Epithelial cell of prostate (primary cell): ENCODE data around the gene ALB.
"Not testable (repeated sequence)": the region's sequence is repeated elsewhere in the genome, so short reads cannot be mapped to it uniquely, and the experiment has no call there.

Experiments
- DNase-seq: peaks from one replicate; pipeline ENCODE4 v3.0.0-alpha.2; 2011; ENCODE audit warnings: low read depth, low spot score
- H3K27ac ChIP-seq: fragments of 450-650 bp; 2 replicates; pipeline ENCODE4 v1.5.1; 2017; ENCODE audit warnings: mild to moderate bottlenecking

Gene ALB

DNA sequence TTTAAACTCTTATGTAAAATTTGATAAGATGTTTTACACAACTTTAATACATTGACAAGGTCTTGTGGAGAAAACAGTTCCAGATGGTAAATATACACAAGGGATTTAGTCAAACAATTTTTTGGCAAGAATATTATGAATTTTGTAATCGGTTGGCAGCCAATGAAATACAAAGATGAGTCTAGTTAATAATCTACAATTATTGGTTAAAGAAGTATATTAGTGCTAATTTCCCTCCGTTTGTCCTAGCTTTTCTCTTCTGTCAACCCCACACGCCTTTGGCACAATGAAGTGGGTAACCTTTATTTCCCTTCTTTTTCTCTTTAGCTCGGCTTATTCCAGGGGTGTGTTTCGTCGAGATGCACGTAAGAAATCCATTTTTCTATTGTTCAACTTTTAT, at the start of gene ALB:
ALB (plus strand) TSS at position 246 of the 400 bp plus-strand sequence; CDS start at position 287, 41 bp downstream.
- H3K27ac ChIP-seq: no peak within 1 kb of the TSS

DNA sequence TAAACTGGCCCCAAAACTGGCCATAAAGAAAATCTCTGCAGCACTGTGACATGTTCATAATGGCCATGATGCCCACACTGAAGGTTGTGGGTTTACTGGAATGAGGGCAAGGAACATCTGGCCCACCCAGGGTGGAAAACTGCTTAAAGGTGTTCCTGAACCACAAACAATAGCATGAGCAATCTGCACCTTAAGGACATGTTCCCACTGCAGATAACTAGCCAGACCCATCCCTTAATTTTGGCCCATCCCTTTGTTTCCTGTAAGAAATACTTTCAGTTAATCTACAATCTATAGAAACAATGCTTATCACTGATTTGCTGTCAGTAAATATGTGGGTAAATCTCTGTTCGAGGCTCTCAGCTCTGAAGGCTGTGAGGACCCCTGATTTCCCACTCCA, 46.9 kb upstream of the ALB start:
- H3K27ac ChIP-seq, DNase-seq: not testable (repeated sequence)

More for the DNA sequence above, at the start of gene ALB:
- DNase-seq: no peak

DNA sequence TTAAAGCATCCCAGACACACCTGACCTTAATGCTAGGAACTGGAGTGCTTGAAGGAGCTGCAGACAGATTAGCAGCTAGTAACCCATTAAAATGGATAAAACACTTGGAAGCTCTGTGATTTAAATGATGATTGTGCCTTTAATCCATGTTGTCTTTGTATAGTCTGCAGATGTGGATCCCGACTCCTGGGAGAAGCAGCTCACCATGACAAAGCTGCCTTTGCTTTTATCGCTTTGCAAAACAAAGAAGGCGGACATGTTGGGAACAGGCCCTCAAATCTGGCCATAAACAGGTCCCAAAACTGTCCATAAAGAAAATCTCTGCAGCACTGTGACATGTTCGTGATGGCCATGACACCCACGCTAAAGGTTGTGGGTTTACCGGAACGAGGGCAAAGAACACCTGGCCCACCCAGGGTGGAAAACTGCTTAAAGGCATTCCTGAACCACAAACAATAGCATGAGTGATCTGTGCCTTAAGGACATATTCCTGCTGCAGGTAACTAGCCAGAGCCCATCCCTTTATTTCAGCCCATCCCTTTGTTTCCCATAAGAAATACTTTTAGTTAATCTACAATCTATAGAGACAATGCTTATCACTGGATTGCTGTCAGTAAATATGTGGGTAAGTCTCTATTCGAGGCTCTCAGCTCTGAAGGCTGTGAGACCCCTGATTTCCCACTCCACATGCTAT, 34.4 kb upstream of the ALB start:
- DNase-seq, H3K27ac ChIP-seq: not testable (repeated sequence)

DNA sequence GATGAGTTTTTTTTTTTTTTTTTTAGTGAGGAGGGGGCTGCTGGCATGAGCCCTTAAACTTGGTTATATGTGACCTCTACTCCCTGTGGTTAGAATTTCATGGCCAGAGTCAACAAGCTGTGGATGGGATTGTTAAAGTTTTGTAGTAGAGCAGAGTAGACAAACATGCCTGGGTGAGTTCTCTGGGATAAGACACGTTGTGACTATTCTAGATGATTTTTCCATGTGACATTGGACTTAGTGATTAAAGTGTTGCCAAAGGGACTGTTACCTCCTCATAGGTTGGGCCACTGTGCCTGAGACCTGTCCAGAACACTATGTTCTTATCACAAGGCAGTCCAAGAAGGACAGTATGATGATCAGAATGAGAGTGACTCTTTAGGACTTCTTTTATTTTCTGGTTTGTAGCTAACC, 28.8 kb upstream of the ALB start:
- DNase-seq: no peak
- H3K27ac ChIP-seq: no peak overlapping the region

DNA sequence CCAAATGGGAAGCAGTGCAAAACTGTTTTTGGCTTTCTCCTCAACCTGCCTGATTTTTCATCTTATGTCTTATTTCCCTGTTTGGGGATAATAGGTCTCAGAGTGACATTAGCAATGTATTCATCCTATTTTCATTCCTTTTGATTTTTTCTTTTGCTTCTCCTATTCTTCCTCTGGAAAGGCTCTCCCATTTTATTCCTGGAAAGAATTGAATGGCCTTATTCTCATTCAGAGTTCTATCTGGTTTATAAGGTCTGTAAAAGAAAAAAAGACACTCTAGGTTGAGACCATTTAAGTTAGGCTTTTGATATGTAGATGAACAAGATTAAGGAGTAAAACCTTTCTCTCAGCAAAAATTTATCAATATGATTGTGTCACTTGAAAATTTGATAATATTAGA, 27.8 kb upstream of the ALB start:
- H3K27ac ChIP-seq: no peak overlapping the region
- no peak for DNase-seq

DNA sequence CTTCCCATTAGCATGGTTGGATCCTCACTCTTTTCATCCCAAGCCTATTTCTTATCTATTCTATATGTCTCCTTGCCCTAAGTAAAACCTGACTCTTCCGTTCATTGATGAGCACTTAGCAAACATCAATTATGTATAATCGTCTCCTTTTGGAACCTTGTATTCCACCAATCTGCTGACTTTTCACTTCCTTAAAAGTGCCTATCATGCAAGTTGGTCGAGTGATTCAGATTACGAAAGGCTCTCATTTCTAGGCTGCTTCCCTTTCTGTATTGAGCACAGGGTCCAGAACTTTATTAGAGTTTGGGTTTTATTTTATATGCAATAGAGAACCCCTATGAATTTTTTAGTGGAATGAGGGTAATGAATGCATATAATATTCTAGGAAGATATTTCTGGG, 27.1 kb upstream of the ALB start:
- H3K27ac ChIP-seq: no peak overlapping the region
- DNase-seq: no peak

DNA sequence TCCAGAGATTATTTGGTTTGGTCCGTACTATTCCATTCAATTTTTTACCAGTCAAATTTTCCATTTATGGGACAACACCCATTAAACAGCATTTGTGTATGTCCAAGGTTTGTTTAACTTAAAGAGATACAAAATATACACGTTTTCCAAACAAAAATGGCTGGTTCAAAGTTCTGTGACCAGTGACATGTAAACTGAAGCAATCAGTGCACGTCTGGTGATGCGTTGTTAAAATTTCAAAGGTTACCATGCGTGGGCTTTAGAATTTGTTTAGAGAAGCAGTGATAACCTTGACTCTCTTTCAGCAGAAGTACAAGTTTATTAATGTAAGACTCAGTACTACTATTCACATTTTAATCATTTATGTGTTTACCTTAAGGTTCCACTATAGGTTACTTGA, 25.2 kb upstream of the ALB start:
- no peak for DNase-seq
- H3K27ac ChIP-seq: no peak overlapping the region

DNA sequence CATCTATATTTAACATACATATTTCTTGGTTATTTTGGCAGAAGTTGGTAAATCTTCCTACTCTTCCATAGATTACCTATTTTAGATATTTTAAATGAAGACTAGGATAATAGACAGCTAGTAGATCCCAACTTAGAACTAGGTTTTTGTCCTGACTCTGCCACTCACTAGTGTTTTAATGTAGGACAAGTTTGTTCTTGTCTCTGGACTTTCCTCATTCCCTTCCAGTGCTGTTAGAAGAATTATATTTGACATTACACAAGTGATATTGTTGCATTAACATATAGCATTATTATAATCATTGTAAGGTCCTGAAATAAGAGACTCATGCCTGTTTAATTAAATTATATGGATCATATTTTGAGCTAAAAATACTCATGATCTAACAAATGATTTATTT, 24.1 kb upstream of the ALB start:
- no peak overlapping the region for H3K27ac ChIP-seq
- no peak for DNase-seq

DNA sequence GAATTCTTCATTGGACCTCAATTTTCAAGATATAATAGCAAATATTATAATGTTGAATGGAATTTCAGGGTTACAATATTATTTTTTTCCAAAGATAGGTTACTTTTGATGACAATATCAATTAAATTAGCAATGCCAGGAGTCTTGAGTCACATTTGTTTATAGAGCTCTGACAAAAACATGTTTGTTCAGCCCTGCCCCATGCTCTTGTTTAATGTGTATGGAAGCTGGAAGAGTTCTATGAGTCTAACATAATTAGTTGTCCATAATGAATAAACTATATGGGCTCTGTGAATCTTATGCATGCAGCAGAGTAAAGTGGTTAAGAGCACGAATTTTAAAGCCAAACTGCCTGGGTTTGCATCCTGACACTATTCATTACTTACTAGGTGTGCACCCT, 22.9 kb upstream of the ALB start:
- DNase-seq: no peak

DNA sequence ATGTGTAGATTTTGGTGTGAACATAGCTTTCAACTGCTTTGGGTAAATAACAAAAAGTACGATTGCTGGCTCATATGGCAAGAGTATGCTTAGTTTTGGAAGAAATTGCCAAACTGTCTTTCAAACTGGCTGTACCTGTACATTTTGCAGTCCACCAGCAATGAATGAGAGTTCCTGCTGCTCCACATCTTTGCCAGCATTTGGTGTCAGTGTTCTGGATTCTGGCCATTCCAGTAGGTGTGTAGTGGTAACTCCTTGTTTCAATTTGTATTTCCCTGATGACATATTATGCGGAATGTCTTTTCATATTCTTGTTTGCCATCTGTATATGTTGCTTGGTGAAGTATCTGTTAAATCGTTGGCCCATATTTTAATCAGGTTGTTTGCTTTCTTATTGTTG, 20.6 kb upstream of the ALB start:
- DNase-seq: no peak

More for the DNA sequence above, 22.9 kb upstream of the ALB start:
- H3K27ac ChIP-seq: no peak overlapping the region

DNA sequence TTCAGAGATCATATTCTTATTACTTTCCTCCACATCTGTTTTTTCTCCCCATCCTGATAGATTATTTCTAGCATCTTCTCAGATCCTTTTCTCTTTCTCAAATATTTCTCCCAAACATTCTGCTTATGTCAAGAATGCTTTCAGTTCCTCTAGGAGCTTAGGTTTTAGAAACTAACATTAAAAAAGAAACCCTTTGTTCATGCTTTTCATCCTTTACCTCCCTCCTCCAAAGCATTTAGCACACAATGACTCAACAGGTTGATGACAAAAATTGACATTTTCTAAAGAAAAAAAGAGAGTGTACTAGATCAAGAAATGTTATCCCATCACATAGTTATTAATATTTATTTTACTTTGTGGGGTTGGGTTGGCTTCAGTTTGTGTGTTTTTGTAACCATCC, 16.5 kb upstream of the ALB start:
- H3K27ac ChIP-seq: no peak overlapping the region
- no peak for DNase-seq

More for the DNA sequence above, 20.6 kb upstream of the ALB start:
- H3K27ac ChIP-seq: no peak overlapping the region

DNA sequence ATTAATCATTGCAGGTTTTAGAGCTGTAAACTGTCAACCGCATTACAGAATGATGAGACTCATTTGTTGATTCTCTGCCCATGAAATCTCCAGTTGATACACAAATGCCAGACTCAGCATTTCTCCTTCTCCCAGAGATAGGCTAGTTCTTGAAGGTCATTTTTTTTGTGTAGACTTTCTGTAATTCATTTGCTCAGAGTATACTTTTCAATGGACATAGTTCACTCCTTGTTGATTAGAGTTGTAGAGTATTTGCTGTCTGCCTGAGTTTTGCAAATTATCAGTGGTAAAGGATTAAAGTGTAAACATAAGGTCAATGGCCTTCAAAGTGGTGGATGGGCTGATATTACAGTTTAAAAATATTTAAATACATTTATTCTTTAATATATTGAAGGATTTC, 15.2 kb upstream of the ALB start:
- no peak overlapping the region for H3K27ac ChIP-seq
- no peak for DNase-seq

DNA sequence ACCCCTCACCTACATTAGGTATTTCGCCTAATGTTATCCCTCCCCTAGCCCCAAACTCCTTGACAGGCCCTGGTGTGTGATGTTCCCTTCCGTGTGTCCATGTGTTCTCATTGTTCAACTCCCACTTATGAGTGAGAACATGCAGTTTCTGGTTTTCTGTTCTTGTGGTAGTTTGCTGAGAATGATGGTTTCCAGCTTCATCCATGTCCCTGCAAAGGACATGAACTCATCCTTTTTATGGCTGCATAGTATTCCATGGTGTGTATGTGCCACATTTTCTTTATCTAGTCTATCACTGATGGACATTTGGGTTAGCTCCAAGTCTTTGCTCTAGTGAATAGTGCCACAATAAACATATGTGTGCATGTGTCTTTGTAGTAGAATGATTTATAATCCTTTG, 14.4 kb upstream of the ALB start:
- not testable (repeated sequence) for DNase-seq, H3K27ac ChIP-seq

DNA sequence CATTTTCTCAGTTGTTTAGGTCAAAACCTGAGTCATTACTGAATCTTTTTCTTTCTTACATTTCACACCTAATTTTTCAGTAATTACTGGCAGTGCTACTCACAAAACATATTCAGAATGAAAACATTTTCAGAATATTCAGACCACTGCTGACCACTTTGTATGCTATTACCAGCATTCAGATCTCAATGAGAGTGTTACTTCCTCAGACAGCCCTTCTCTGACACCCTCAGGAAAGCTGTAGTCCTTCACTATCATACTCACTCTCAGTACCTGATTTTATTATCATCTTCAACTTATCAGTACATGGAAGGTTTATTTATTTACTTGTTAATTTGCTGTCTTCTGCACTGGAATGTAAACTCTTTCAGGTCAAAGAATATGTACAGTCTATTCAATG, 12.3 kb upstream of the ALB start:
- no peak for DNase-seq
- H3K27ac ChIP-seq: no peak overlapping the region

DNA sequence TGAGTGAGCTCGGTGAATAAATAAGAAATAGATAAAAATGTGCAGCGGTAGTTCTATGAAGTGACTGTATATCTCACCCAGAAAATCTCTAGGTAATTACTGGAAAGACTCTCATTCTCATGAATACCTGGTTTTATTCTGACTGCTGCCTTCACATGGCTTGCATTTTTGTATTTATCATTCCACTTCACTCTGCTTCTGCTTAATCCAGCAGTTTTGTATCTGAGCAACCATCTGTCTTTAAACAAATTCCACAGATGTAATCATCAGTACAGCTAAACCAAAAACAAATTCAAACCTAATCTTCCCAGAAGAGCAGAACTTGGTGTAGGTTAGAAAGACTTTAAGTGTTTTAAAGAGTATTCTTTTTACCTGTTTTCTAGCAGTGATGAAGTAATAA, 11.2 kb upstream of the ALB start:
- H3K27ac ChIP-seq: no peak overlapping the region
- no peak for DNase-seq

DNA sequence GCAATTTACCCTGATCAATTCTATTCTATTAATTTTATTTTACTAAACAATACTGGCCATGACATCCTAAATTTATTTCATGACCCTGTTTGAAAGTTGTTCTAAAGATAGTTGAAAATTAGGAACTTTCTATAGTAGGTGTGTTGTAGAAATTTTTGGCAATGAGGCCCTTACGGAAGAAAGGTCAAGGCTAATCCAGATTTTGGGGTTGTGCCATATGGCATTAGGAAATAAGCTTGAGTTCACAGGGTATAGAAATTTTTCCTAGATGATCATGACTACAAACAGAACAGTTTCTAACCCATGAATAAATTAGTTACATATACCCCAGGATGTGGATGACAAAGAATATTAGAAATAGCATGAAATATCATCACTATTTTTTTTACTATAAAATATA, 7.8 kb upstream of the ALB start:
- H3K27ac ChIP-seq: no peak overlapping the region
- DNase-seq: no peak

DNA sequence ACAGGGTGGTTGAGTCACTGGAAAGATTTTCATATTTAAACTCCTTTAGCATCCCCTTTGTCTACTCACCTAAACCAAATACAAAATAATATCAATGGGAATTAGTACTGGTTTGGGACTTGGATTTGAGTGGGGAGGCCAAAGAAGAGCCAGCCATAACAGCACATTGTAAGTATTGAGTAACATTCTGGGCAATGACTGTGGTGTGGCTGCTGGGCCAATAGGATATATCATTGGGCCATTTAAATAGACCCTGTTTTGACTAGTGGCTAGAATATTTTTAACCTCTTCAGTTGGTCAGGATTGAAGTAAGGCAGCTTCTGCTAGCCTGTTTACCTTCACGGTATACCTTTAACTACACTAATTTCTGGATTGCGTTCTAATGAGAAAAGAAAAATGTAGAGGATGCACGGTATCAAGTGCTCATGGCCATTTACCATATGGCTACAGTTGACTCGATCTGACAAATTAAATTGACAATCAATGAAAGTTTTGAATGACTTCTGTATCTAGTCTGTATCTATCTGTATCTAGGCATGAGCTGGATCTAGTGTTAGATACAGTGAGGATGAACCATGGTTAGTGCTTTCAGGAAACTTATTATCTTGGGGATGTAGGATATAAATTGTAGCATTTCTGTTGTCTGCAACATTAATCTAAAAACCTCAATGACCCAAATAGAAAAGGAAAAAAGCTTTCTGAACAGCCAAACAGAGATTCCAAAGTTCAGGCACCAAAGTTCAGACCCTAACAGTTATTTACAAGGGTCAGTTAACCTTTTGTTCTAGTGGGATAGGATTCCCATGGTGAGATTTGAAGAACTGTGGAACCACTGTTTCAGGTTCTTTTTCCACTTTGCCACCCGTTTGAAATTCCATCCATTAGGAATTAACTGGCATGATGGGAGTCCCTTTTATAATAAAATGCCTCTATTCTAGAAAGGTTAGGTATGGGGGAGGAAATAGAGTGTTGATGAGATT, 6.8 kb upstream of the ALB start:
- no peak for DNase-seq

DNA sequence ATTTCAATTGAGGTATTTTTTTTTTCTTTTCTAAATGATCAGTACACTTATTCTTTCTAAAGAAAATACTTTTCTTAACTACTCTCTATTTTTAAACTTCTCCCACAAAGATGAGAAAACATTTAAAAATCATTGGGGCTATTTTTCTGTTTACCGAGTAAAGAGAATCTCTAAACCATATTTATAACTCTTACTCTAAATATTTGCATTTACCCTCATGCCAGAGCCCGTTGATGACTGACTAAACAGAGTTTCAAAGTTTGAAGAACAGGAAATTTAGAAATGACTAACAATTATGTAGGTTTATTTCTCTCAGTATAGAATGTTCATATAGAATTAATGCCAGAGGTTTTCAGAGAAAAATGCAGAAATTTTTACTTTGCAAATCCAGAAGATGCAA, 2.7 kb upstream of the ALB start:
- no peak for DNase-seq
- H3K27ac ChIP-seq: no peak overlapping the region

More for the DNA sequence above, 6.8 kb upstream of the ALB start:
- no peak overlapping the region for H3K27ac ChIP-seq

DNA sequence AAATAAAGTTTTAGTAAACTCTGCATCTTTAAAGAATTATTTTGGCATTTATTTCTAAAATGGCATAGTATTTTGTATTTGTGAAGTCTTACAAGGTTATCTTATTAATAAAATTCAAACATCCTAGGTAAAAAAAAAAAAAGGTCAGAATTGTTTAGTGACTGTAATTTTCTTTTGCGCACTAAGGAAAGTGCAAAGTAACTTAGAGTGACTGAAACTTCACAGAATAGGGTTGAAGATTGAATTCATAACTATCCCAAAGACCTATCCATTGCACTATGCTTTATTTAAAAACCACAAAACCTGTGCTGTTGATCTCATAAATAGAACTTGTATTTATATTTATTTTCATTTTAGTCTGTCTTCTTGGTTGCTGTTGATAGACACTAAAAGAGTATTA, 370 bp downstream of the ALB start:
- no peak overlapping the region for H3K27ac ChIP-seq
- DNase-seq: no peak

DNA sequence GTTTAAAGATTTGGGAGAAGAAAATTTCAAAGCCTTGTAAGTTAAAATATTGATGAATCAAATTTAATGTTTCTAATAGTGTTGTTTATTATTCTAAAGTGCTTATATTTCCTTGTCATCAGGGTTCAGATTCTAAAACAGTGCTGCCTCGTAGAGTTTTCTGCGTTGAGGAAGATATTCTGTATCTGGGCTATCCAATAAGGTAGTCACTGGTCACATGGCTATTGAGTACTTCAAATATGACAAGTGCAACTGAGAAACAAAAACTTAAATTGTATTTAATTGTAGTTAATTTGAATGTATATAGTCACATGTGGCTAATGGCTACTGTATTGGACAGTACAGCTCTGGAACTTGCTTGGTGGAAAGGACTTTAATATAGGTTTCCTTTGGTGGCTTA, 1.1 kb downstream of the ALB start:
- no peak for DNase-seq
- no peak overlapping the region for H3K27ac ChIP-seq

DNA sequence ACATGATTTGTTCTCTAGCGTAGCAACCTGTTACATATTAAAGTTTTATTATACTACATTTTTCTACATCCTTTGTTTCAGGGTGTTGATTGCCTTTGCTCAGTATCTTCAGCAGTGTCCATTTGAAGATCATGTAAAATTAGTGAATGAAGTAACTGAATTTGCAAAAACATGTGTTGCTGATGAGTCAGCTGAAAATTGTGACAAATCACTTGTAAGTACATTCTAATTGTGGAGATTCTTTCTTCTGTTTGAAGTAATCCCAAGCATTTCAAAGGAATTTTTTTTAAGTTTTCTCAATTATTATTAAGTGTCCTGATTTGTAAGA, 2.4 kb downstream of the ALB start:
- DNase-seq: no peak
- no peak overlapping the region for H3K27ac ChIP-seq
